Keratinocyte (primary cell): ENCODE results near the gene CLEC7A. TPM values are rescaled to one million over a fixed set of nuclear protein-coding genes. Genes with fewer than 3 reads are reported as not detected.
A peak's percentile ranks its signal among the peaks of the same experiment; 100 is the strongest.

Experiments used
- DNase-seq: peaks from one replicate; pipeline ENCODE4 v3.0.0-alpha.2; 2011; ENCODE audit warnings: low read depth, missing footprints, low spot score
- FAIRE-seq: peaks from 2 replicates; lab custom pipeline; 2011; peaks lifted over from hg19 to GRCh38; lab: Jason Lieb, UNC
- H2AFZ ChIP-seq: 2 replicates; pipeline ENCODE4 v1.6.0; 2012; ENCODE audit warnings: low read length, control low read depth, inconsistent platforms; ENCODE audit not compliant: control insufficient read depth
- H3K27ac ChIP-seq: 2 replicates; pipeline ENCODE4 v1.5.1; 2011; ENCODE audit warnings: low read length; ENCODE audit not compliant: control insufficient read depth, insufficient read depth
- H3K27me3 ChIP-seq: 3 replicates; pipeline ENCODE4 v1.6.0; 2011; ENCODE audit warnings: low read length; ENCODE audit not compliant: control insufficient read depth, insufficient read depth; ENCODE audit errors: extremely low read depth
- H3K36me3 ChIP-seq, 2 experiments: 2 replicates in 1 of 2; 3 replicates in 1 of 2; pipeline ENCODE4 v1.5.1; 2011; ENCODE audit warnings: low read length in 2 of 2, mild to moderate bottlenecking in 1 of 2; ENCODE audit not compliant: control insufficient read depth in 2 of 2, insufficient read depth in 2 of 2; ENCODE audit errors: extremely low read depth in 1 of 2
- H3K4me1 ChIP-seq: 3 replicates; pipeline ENCODE4 v1.5.1; 2011; ENCODE audit warnings: low read length; ENCODE audit not compliant: control insufficient read depth, insufficient read depth; ENCODE audit errors: extremely low read depth
- H3K4me2 ChIP-seq: 3 replicates; pipeline ENCODE4 v1.6.0; 2011; ENCODE audit warnings: low read depth, low read length; ENCODE audit not compliant: control insufficient read depth, insufficient read depth; ENCODE audit errors: extremely low read depth
- H3K4me3 ChIP-seq, 3 experiments: fragments of 200-600 bp in 1 of 3; sonication (generic) in 1 of 3; 2 replicates in 2 of 3; 3 replicates in 1 of 3; pipeline ENCODE4 v1.5.1; 2011 to 2016; ENCODE audit warnings: low read length in 3 of 3, mild to moderate bottlenecking in 3 of 3, control low read depth in 2 of 3, inconsistent platforms in 1 of 3, low read depth in 1 of 3, mixed read lengths in 1 of 3, mixed run types in 1 of 3, moderate library complexity in 1 of 3; ENCODE audit not compliant: control insufficient read depth in 2 of 3, insufficient read depth in 2 of 3; ENCODE audit errors: extremely low read depth in 1 of 3
- H3K79me2 ChIP-seq: 2 replicates; pipeline ENCODE4 v1.6.0; 2012; ENCODE audit warnings: low read length; ENCODE audit not compliant: control insufficient read depth, insufficient read depth
- H3K9ac ChIP-seq: 3 replicates; pipeline ENCODE4 v1.6.0; 2011; ENCODE audit warnings: low read length; ENCODE audit not compliant: control insufficient read depth, insufficient read depth; ENCODE audit errors: extremely low read depth
- H3K9me1 ChIP-seq: 3 replicates; pipeline ENCODE4 v1.6.0; 2011; ENCODE audit warnings: low read length; ENCODE audit not compliant: control insufficient read depth, insufficient read depth; ENCODE audit errors: extremely low read depth
- H3K9me3 ChIP-seq: 2 replicates; pipeline ENCODE4 v1.5.1; 2012; ENCODE audit warnings: low read depth, low read length; ENCODE audit not compliant: control insufficient read depth
- H4K20me1 ChIP-seq: 3 replicates; pipeline ENCODE4 v1.6.0; 2011; ENCODE audit warnings: low read length; ENCODE audit not compliant: control insufficient read depth, insufficient read depth; ENCODE audit errors: extremely low read depth
- CTCF ChIP-seq, 3 experiments: IDR thresholded peaks in 1 of 3; conservative IDR thresholded peaks in 1 of 3; optimal IDR thresholded peaks in 1 of 3; 2 replicates in 2 of 3; 3 replicates in 1 of 3; pipeline versions ENCODE3 to v1.5.1; 2011; ENCODE audit warnings: low read length in 3 of 3, mild to moderate bottlenecking in 3 of 3, moderate library complexity in 2 of 3, control low read depth in 1 of 3, inconsistent platforms in 1 of 3; ENCODE audit not compliant: insufficient read depth in 2 of 3; ENCODE audit errors: extremely low read depth in 1 of 3
- EZH2 ChIP-seq: IDR thresholded peaks from one replicate; pipeline ENCODE4 v1.6.1; 2012; ENCODE audit warnings: inconsistent platforms, mild to moderate bottlenecking, low read length, moderate library complexity
- dilution Hi-C: fragments of 300-500 bp; cut with MboI; formaldehyde crosslinking; loops from one replicate; pipeline ENCODE4 v1.7.0; 2020; ENCODE audit warnings: low sequenced_read_pairs; ENCODE audit not compliant: extremely low pct_ligation_motif_present
- polyA plus RNA-seq, 5 experiments: library from polyadenylated mRNA; depleted of rRNA in 3 of 5; stranded (reverse) in 3 of 5; stranded (forward) in 1 of 5; unstranded in 1 of 5; fragments of >200 nt; gene quantifications; 1 replicate in 1 of 5; 2 replicates in 3 of 5; 3 replicates in 1 of 5; pipeline versions ENCODE4 v1.2.1 to v1.2.3, GENCODE V29; 2011 to 2012; ENCODE audit warnings: missing spikeins in 2 of 5, low read depth in 1 of 5, low replicate concordance in 1 of 5

CLEC7A gene
- polyA plus RNA-seq, 1 donor (not counting 4 experiments of a cell fraction or from before 2014, with no cell fraction given): 0.62 TPM

GRCh38 chr12:10174986-10175614 is 45.1 kb upstream of the CLEC7A start:
- H3K27me3 ChIP-seq: no peaks in the 10 kb centered on the region
- peaks cover 45% of the 10 kb centered on the region for H3K4me1 ChIP-seq
- peak; percentile 17 for DNase-seq
- FAIRE-seq: peak; percentile 74
- no peaks in the 10 kb centered on the region for H4K20me1 ChIP-seq
- H3K4me3 ChIP-seq: peak overlapping the region in 2 of 3 experiments; percentile 48 to 57
- H3K9me3 ChIP-seq: no peaks in the 10 kb centered on the region
- H3K79me2 ChIP-seq: no peaks in the 10 kb centered on the region
- peak overlapping the region; percentile 92 for H3K4me2 ChIP-seq
- no peaks in the 10 kb centered on the region for H3K9me1 ChIP-seq
- H3K36me3 ChIP-seq: no peaks in the 10 kb centered on the region
- no peak for TF ChIP-seq EZH2
- no peak for TF ChIP-seq CTCF (optimal IDR thresholded peaks at IDR 0.05 in 1 of 3, IDR thresholded peaks at IDR 0.05 in 1 of 3, conservative IDR thresholded peaks at IDR 0.05 in 1 of 3; ENCODE audit: extremely low read depth in 1 of 3, insufficient read depth in 2 of 3, low read length in 3 of 3)
- H3K9ac ChIP-seq: peak overlapping the region; percentile 65
- dilution Hi-C loops: no loop called here
- H2AFZ ChIP-seq: no peak overlapping the region
- H3K27ac ChIP-seq: peak overlapping the region; percentile 94

- Histone ChIP-seq H3K4me1 (peaks cover 32% of the 10 kb centered on the region), H3K27ac (no peak within 1 kb of the TSS), H3K4me3 (no peak within 1 kb of the TSS), H3K4me2 (no peak within 1 kb of the TSS), H3K9me3 (no peaks in the 10 kb centered on the region), H3K9me1 (no peaks in the 10 kb centered on the region), H4K20me1 (no peaks in the 10 kb centered on the region), H3K9ac (no peak within 1 kb of the TSS), H3K27me3 (no peaks in the 10 kb centered on the region), H2AFZ (no peak within 1 kb of the TSS), H3K79me2 (no peaks in the 10 kb centered on the region), H3K36me3 (no peaks in the 10 kb centered on the region)
- FAIRE-seq (no peak), DNase-seq (no peak)
- TF ChIP-seq CTCF (optimal IDR thresholded peaks at IDR 0.05 in 1 of 3, IDR thresholded peaks at IDR 0.05 in 1 of 3, conservative IDR thresholded peaks at IDR 0.05 in 1 of 3; ENCODE audit: extremely low read depth in 1 of 3, insufficient read depth in 2 of 3, low read length in 3 of 3) (no peak), EZH2 (no peak)
- dilution Hi-C loops: no loop called here
Observed at GRCh38 chr12:10171973-10172728, 42.2 kb upstream of the CLEC7A start, which contains the start of gene OLR1. OLR1 (minus strand) TSS chr12:10172132; CDS start chr12:10172077, 55 bp downstream.
